HG02885 (cell line): ENCODE results near the gene SRRM3.
"Not testable (repeated sequence)": the region's sequence is repeated elsewhere in the genome, so short reads cannot be mapped to it uniquely, and the experiment has no call there.

ENCODE experiments used
- ATAC-seq: cut with Tn5 transposase; IDR thresholded peaks from one replicate; pipeline ENCODE4 v1.9.1; 2021; ENCODE audit warnings: mild to moderate bottlenecking; ENCODE audit not compliant: unreplicated experiment, poor library complexity

SRRM3 gene

DNA sequence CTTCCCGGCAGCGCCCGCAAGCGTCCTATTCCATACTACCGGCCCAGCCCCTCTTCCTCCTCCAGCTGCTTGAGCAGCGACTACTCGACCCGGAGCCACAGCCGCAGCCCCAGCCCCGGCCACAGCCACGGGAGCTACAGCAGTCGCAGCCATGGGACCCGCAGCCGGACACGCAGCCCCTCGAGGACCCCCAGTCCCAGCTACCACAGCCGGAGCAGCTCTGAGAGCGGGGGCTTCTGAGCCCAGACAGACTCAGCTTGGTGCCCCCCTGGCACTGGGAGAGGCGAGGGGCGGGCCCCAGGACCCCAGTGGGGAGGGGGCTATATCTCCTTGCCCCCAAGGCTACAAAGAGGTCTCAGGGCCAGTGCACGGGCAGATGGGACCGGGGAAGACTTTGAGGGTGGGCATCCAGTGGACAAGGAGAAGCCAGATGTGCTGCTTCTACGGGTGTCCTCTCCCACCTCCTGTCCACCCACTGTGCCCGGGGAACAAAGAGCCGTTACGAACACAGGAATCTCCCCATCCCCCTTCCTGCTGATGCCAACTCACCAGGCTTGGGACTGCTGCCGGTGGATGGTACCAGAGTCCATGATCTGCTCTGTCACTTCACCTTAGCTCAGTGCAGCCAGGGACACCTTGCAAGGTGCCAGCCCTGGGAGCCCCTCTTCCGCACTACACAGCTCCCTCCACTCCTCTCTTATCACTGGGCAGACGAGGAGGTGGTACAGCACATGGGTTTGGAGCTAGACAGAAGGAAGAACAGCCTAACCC lies 84.1 kb downstream of the SRRM3 start:
- no peak for ATAC-seq

GRCh38 chr7:76286842-76287403 lies 85.2 kb downstream of the SRRM3 start:
- ATAC-seq: no peak

- ATAC-seq: not testable (repeated sequence)
Observed at GRCh38 chr7:76290847-76291350, 89.2 kb downstream of the SRRM3 start.

GRCh38 chr7:76291351-76292212 lies 89.9 kb downstream of the SRRM3 start:
- ATAC-seq: peak; percentile 82

GRCh38 chr7:76292213-76292573 lies 90.5 kb downstream of the SRRM3 start:
- no peak for ATAC-seq

DNA sequence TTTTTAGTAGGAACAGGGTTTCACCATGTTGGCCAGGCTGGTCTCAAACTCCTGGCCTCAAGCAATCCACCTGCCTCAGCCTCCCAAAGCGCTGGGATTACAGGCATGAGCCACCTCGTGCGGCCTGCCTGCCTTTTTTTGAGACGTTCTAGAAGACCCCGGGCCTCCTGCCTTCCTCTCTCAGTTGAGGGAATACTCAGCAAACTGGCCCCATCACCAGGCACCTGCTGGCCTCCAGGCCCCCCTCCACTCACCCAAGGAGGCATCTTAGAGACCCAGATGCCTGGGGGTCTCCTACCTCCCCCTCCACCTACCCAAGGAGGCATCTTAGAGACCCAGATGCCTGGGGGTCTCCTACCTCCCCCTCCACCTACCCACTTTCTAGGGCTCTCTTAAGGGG lies 91.2 kb downstream of the SRRM3 start:
- not testable (repeated sequence) for ATAC-seq

DNA sequence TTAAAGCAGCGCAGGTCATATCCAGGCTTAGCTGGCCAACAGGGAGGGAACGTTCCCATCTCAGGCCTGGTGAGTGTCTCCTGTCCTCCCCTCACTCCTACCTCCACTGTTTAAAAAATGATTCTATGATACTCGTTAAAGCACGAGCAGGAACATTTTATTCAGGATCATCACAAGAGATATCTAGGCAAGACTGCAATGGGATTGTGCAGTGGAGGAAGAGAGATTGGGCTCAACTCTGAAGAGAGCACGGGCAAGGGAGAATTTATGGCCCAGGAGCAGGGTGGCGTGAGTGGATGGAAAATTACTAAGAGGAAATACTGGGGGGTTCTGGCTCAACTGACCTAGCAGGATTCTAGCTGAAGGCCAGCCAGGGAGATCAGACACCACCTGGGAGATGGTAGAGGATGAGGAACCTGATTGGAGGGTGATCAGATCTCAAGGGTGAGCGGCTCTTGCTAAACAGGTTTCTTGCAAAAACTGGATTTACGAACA lies 91.8 kb downstream of the SRRM3 start:
- ATAC-seq: no peak

DNA sequence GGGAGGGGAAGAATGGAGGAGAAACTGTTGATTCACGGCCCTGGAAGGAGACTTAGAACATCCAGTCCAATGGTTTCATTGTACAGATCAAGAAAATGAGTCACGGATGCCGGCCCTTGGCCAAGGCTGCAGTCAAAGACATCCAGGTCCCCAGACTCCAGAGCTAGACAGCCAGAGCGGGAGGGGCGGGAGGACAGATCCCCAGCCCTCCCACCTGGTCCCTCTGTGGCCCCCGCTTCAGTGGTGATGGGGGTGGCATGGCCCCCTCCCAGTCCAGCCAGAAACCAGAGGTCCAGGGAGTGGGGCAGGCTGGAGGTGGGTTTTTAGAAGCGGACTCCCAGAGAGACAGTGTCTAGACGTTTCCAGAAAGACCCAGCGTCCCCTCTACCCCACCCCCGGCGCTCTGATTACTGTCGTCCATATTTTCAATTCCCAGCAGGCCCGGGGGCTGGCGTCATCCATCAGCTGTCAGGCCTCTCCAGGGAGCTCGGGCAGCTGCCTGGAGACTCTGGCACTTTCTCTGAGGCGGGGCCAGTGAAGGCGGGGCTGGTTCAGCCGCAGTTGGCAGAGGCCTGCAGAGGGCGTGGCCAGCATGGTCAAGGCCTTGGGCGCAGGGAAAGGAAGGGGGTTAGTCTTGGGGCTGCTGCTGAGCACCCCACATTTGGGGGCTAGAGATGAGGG lies 92.8 kb downstream of the SRRM3 start:
- no peak for ATAC-seq

- no peak for ATAC-seq
Observed at GRCh38 chr7:76296743-76297740, 95.3 kb downstream of the SRRM3 start.

- no peak for ATAC-seq
Observed at GRCh38 chr7:76300166-76300731, 98.6 kb downstream of the SRRM3 start.

GRCh38 chr7:76301000-76301399 lies 99.3 kb downstream of the SRRM3 start:
- no peak for ATAC-seq

- peak; percentile 71 for ATAC-seq
Observed at GRCh38 chr7:76302347-76303201, 100.9 kb downstream of the SRRM3 start, which contains the start of gene HSPB1. Gene HSPB1 (plus strand): TSS chr7:76302673. CDS start chr7:76302713, 40 bp downstream.

GRCh38 chr7:76303202-76304147 lies 101.8 kb downstream of the SRRM3 start:
- ATAC-seq: peak; percentile 48

DNA sequence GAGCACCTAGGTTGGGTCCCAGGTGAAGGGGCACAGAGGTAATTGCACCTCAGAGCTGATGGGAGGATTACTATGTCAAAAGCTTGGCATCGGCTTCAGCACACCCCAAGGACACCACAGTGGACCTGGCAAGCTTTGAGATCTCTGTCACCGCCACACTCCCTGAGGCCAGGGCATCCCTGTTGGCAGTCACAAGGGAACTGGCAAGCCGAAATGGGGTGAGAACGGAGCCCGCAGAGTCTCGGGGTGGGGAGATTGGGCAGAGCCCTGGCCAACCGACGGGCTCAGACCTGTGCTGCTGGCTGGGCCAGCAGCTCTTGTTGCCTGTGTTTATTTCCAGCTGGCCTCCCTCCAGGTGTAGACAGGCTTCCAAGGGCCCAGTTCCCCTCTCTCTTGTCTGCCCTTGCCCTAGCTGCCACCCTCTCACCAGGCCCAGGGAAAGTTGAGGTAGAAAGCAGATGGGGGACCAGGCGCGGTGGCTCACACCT lies 103.2 kb downstream of the SRRM3 start:
- no peak for ATAC-seq

- not testable (repeated sequence) for ATAC-seq
Observed at GRCh38 chr7:76308874-76309273, 107.2 kb downstream of the SRRM3 start.

DNA sequence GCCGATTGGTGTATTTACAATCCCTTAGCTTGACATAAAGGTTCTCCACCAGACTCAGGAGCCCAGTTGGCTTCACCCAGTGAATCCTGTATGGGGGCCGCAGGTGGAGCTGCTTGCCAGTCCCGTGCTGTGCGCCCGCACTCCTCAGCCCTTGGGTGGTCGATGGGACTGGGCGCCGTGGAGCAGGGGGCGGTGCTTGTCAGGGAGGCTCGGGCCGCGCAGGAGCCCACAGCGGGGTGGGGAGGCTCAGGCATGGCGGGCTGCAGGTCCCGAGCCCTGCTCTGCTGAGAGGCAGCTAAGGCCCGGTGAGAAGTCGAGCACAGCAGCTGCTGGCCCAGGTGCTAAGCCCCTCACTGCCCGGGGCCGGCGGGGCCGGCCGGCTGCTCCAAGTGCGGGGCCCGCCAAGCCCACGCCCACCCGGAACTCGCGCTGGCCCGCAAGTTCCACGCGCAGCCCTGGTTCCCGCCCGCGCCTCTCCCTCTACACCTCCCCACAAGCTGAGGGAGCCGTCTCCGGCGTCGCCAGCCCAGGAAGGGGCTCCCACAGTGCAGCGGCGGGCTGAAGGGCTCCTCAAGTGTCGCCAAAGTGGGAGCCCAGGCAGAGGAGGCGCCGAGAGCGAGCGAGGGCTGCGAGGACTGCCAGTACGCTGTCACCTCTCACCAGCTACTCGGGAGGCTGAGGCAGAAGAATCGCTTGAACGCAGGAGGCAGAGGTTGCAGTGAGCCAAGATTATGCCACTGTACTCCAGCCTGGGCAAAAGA lies 107.8 kb downstream of the SRRM3 start:
- not testable (repeated sequence) for ATAC-seq
